Activated CD4-positive, alpha-beta memory T cell treated with anti-CD3 and anti-CD28 coated beads for 36 hours (primary cell): ENCODE measurements around the gene CCNI. TPM values are rescaled to one million over a fixed set of nuclear protein-coding genes. Genes with fewer than 3 reads are reported as not detected.

Source experiments
- CTCF ChIA-PET: fragments of 350-600 bp; sonication (Branson Sonifier 250); formaldehyde crosslinking; loops from one replicate; lab custom pipeline; 2021; ENCODE audit warnings: antibody characterized with exemption, inconsistent platforms; lab: Charles Lee
- POLR2A ChIA-PET: fragments of 350-600 bp; sonication (Branson Sonifier 250); formaldehyde crosslinking; loops from one replicate; lab custom pipeline; 2021; ENCODE audit warnings: antibody characterized with exemption; lab: Charles Lee
- DNase-seq: peaks from one replicate; pipeline ENCODE4 v3.0.0-alpha.2; 2020
- H3K27ac Mint-ChIP-seq: one replicate; pipeline ENCODE4 v1.8.0; 2021; ENCODE audit warnings: mixed read lengths
- H3K27me3 Mint-ChIP-seq: one replicate; pipeline ENCODE4 v1.8.0; 2021; ENCODE audit warnings: mixed read lengths
- H3K36me3 Mint-ChIP-seq: one replicate; pipeline ENCODE4 v1.8.0; 2021; ENCODE audit warnings: mixed read lengths
- H3K4me1 Mint-ChIP-seq: one replicate; pipeline ENCODE4 v1.8.0; 2021; ENCODE audit warnings: low read depth, mixed read lengths
- H3K4me3 Mint-ChIP-seq: one replicate; pipeline ENCODE4 v1.8.0; 2021; ENCODE audit warnings: mild to moderate bottlenecking, mixed read lengths
- H3K9me3 Mint-ChIP-seq: one replicate; pipeline ENCODE4 v1.8.0; 2021; ENCODE audit warnings: mixed read lengths
- intact Hi-C: fragments of 100-400 bp; cut with micrococcal nuclease; formaldehyde crosslinking; loops from one replicate; pipeline ENCODE4 v1.15.1; 2023
- total RNA-seq, 2 experiments: library from RNA; stranded (reverse); gene quantifications; one replicate each; pipeline ENCODE4 v1.2.3, GENCODE V29; 2021

The CCNI gene
- total RNA-seq, 2 experiments from 2014 or later, result 259 to 264 TPM

GRCh38 chr4:77015390-77015789, 60.4 kb downstream of the CCNI start:
- Mint-ChIP-seq H3K9me3 (no peaks in the 10 kb centered on the region), H3K4me3 (no peak overlapping the region), H3K4me1 (peaks cover 23% of the 10 kb centered on the region), H3K27ac (no peak overlapping the region), H3K36me3 (peaks cover 29% of the 10 kb centered on the region), H3K27me3 (no peaks in the 10 kb centered on the region)
- intact Hi-C loops, result no loop called here
- no peak for DNase-seq
- ChIA-PET CTCF (no interaction called here), POLR2A (no interaction called here)

GRCh38 chr4:77014256-77014655, 61.5 kb downstream of the CCNI start:
- H3K4me1 Mint-ChIP-seq, result peaks cover 26% of the 10 kb centered on the region
- H3K36me3 Mint-ChIP-seq, result peaks cover 22% of the 10 kb centered on the region
- intact Hi-C loops, result no loop called here
- H3K27ac Mint-ChIP-seq, result no peak overlapping the region
- H3K9me3 Mint-ChIP-seq, result no peaks in the 10 kb centered on the region
- H3K27me3 Mint-ChIP-seq, result no peaks in the 10 kb centered on the region
- H3K4me3 Mint-ChIP-seq, result no peak overlapping the region
- POLR2A ChIA-PET, result no interaction called here
- no peak for DNase-seq
- CTCF ChIA-PET, result no interaction called here

- intact Hi-C loops, result no loop called here
- Mint-ChIP-seq H3K27me3 (no peaks in the 10 kb centered on the region), H3K27ac (no peak overlapping the region), H3K36me3 (peaks cover 21% of the 10 kb centered on the region), H3K4me1 (peaks cover 41% of the 10 kb centered on the region), H3K4me3 (no peak overlapping the region), H3K9me3 (no peaks in the 10 kb centered on the region)
- ChIA-PET CTCF (interaction anchor here (1.2 kb wide), 1 partner anchor 9 kb away, joined by 3 read pairs; no protein-coding TSS in a partner anchor), POLR2A (no interaction called here)
- DNase-seq, result no peak
Observed at GRCh38 chr4:77012726-77013125, 63.1 kb downstream of the CCNI start.

- CTCF ChIA-PET, result no interaction called here
- Mint-ChIP-seq H3K36me3 (peaks cover 25% of the 10 kb centered on the region), H3K27me3 (no peaks in the 10 kb centered on the region), H3K9me3 (no peaks in the 10 kb centered on the region), H3K27ac (no peak overlapping the region), H3K4me3 (no peak overlapping the region), H3K4me1 (peaks cover 52% of the 10 kb centered on the region)
- POLR2A ChIA-PET, result no interaction called here
- DNase-seq, result no peak
- intact Hi-C loops, result no loop called here
Observed at GRCh38 chr4:77010841-77011354, 64.9 kb downstream of the CCNI start.

- intact Hi-C loops, result no loop called here
- H3K27ac Mint-ChIP-seq, result no peak overlapping the region
- H3K36me3 Mint-ChIP-seq, result peaks cover 20% of the 10 kb centered on the region
- DNase-seq, result no peak
- no peak overlapping the region for H3K4me3 Mint-ChIP-seq
- peaks cover 45% of the 10 kb centered on the region for H3K4me1 Mint-ChIP-seq
- H3K27me3 Mint-ChIP-seq, result no peaks in the 10 kb centered on the region
- ChIA-PET POLR2A (no interaction called here), CTCF (no interaction called here)
- no peaks in the 10 kb centered on the region for H3K9me3 Mint-ChIP-seq
Observed at GRCh38 chr4:77009511-77010115, 66.2 kb downstream of the CCNI start.

- H3K27ac Mint-ChIP-seq, result no peak overlapping the region
- peaks cover 19% of the 10 kb centered on the region for H3K36me3 Mint-ChIP-seq
- no peak overlapping the region for H3K4me3 Mint-ChIP-seq
- no peaks in the 10 kb centered on the region for H3K9me3 Mint-ChIP-seq
- CTCF ChIA-PET, result interaction anchor here (0.9 to 1.3 kb wide), 3 partner anchors 24 to 45 kb away, joined by 3 to 6 read pairs (median 3); no protein-coding TSS in a partner anchor
- peak; percentile 51 for DNase-seq
- H3K27me3 Mint-ChIP-seq, result no peaks in the 10 kb centered on the region
- H3K4me1 Mint-ChIP-seq, result peaks cover 55% of the 10 kb centered on the region
- intact Hi-C loops, result no loop called here
- POLR2A ChIA-PET, result interaction anchor here (0.6 kb wide), 1 partner anchor 74 kb away, joined by 3 read pairs; no protein-coding TSS in a partner anchor
Observed at GRCh38 chr4:77007358-77008230, 68.2 kb downstream of the CCNI start.

- H3K9me3 Mint-ChIP-seq, result no peaks in the 10 kb centered on the region
- H3K27ac Mint-ChIP-seq, result no peak overlapping the region
- peaks cover 58% of the 10 kb centered on the region for H3K4me1 Mint-ChIP-seq
- no peak for DNase-seq
- intact Hi-C loops, result no loop called here
- H3K4me3 Mint-ChIP-seq, result no peak overlapping the region
- ChIA-PET CTCF (interaction anchor here (0.9 to 1.3 kb wide), 3 partner anchors 23 to 45 kb away, joined by 3 to 6 read pairs (median 3); no protein-coding TSS in a partner anchor), POLR2A (no interaction called here)
- H3K36me3 Mint-ChIP-seq, result peaks cover 18% of the 10 kb centered on the region
- no peaks in the 10 kb centered on the region for H3K27me3 Mint-ChIP-seq
Observed at GRCh38 chr4:77006753-77007353, 68.9 kb downstream of the CCNI start.

- ChIA-PET POLR2A (interaction anchor here (0.6 to 1.8 kb wide), 3 partner anchors 8 to 25 kb away, joined by 3 to 5 read pairs (median 5); no protein-coding TSS in a partner anchor), CTCF (interaction anchor here (1.1 kb wide), 1 partner anchor 9 kb away, joined by 3 read pairs; no protein-coding TSS in a partner anchor)
- intact Hi-C loops, result loop anchor here (1.0 kb wide), 2 partner anchors 9 to 23 kb away; no protein-coding TSS in a partner anchor
- Mint-ChIP-seq H3K4me3 (no peak overlapping the region), H3K9me3 (no peaks in the 10 kb centered on the region), H3K27me3 (no peaks in the 10 kb centered on the region), H3K36me3 (peaks cover 26% of the 10 kb centered on the region), H3K4me1 (peaks cover 37% of the 10 kb centered on the region), H3K27ac (no peak overlapping the region)
- no peak for DNase-seq
Observed at GRCh38 chr4:77003400-77003799, 72.4 kb downstream of the CCNI start.

- Mint-ChIP-seq H3K27me3 (no peaks in the 10 kb centered on the region), H3K4me1 (peaks cover 28% of the 10 kb centered on the region), H3K36me3 (peaks cover 28% of the 10 kb centered on the region), H3K9me3 (no peaks in the 10 kb centered on the region), H3K27ac (no peak overlapping the region), H3K4me3 (no peak overlapping the region)
- ChIA-PET POLR2A (no interaction called here), CTCF (no interaction called here)
- intact Hi-C loops, result loop anchor here (1.0 kb wide), 2 partner anchors 8 to 24 kb away; no protein-coding TSS in a partner anchor
- no peak for DNase-seq
Observed at GRCh38 chr4:77002321-77003107, 73.3 kb downstream of the CCNI start.

GRCh38 chr4:77001907-77002306, 73.9 kb downstream of the CCNI start:
- no peak for DNase-seq
- Mint-ChIP-seq H3K36me3 (peaks cover 30% of the 10 kb centered on the region), H3K9me3 (no peaks in the 10 kb centered on the region), H3K4me1 (peaks cover 22% of the 10 kb centered on the region), H3K4me3 (no peak overlapping the region), H3K27ac (no peak overlapping the region), H3K27me3 (no peaks in the 10 kb centered on the region)
- intact Hi-C loops, result no loop called here
- ChIA-PET CTCF (no interaction called here), POLR2A (no interaction called here)

- intact Hi-C loops, result loop anchor here (10.0 kb wide), 1 partner anchor 586 kb away; no protein-coding TSS in a partner anchor
- H3K27me3 Mint-ChIP-seq, result no peaks in the 10 kb centered on the region
- POLR2A ChIA-PET, result no interaction called here
Observed at GRCh38 chr4:76998251-76998901, 77.4 kb downstream of the CCNI start.

More at GRCh38 chr4:76998251-76998901, 77.4 kb downstream of the CCNI start:
- CTCF ChIA-PET, result no interaction called here
- DNase-seq, result no peak
- Mint-ChIP-seq H3K4me1 (peaks cover 32% of the 10 kb centered on the region), H3K36me3 (peaks cover 22% of the 10 kb centered on the region), H3K9me3 (no peaks in the 10 kb centered on the region), H3K27ac (no peak overlapping the region), H3K4me3 (no peak overlapping the region)
